K562 (cell line): Measurements from ENCODE around the gene XPO6. TPM values are rescaled to one million over a fixed set of nuclear protein-coding genes. Genes with fewer than 3 reads are reported as not detected.

Experiments used
- ATAC-seq: fragments of 200-7000 bp; cut with Tn5 transposase; 3 replicates; pipeline ENCODE4 v1.9.1; 2020; ENCODE audit warnings: moderate library complexity
- BruUV-seq: library from RNA; stranded (reverse); fragments of 400-500 nt; replicated peaks from 2 replicates; lab custom pipeline; 2021; lab: Mats Ljungman, UMichigan
- CTCF ChIA-PET: fragments of 300-600 bp; formaldehyde crosslinking; extraction: SDS; loops from one replicate; lab custom pipeline; 2021; ENCODE audit warnings: low intra/inter-chr PET ratio; lab: Yijun Ruan, JAX
- POLR2A ChIA-PET: fragments of 300-600, 350-650 bp; sonication (Branson Sonifier 250); formaldehyde crosslinking; extraction: SDS; loops from one replicate; lab custom pipeline; 2021; ENCODE audit warnings: antibody characterized with exemption, inconsistent platforms; lab: Yijun Ruan, JAX
- DNase-seq, 4 experiments: peaks; one replicate each; pipeline versions ENCODE4 v3.0.0 to v3.0.0-alpha.2; 2011 to 2018; ENCODE audit warnings: low spot score in 3 of 4, mixed read lengths in 3 of 4; ENCODE audit errors: extremely low read depth in 1 of 4
- FAIRE-seq: peaks from 2 replicates; lab custom pipeline; 2011; peaks lifted over from hg19 to GRCh38; lab: Jason Lieb, UNC
- H2AFZ ChIP-seq: 2 replicates; pipeline ENCODE4 v1.6.0; 2011; ENCODE audit warnings: low read depth, low read length, control low read depth, inconsistent platforms
- H3K27ac ChIP-seq: fragments of 200-600 bp; 3 replicates; pipeline ENCODE4 v1.8.0; 2011; ENCODE audit warnings: low read depth, mild to moderate bottlenecking, control low read depth, inconsistent platforms, low read length, moderate library complexity, mixed read lengths; ENCODE audit errors: extremely low read depth
- H3K27me3 ChIP-seq, 2 experiments: fragments of 300-600 bp in 1 of 2; 2 replicates in 1 of 2; 3 replicates in 1 of 2; pipeline versions ENCODE4 v1.6.0 to v1.8.0; 2011; ENCODE audit warnings: inconsistent platforms in 2 of 2, low read length in 2 of 2, mild to moderate bottlenecking in 1 of 2, mixed read lengths in 1 of 2, moderate library complexity in 1 of 2; ENCODE audit not compliant: control insufficient read depth in 2 of 2, insufficient read depth in 2 of 2
- H3K36me3 ChIP-seq: fragments of 300-600 bp; 3 replicates; pipeline ENCODE4 v1.8.0; 2011; ENCODE audit warnings: mild to moderate bottlenecking, low read length, inconsistent platforms; ENCODE audit not compliant: control insufficient read depth, insufficient read depth
- H3K4me1 ChIP-seq, 2 experiments: fragments of 200-600 bp in 1 of 2; replicated peaks in 1 of 2; 2 replicates in 1 of 2; 3 replicates in 1 of 2; pipeline versions ENCODE4 v1.5.1 to v1.8.0; 2011; ENCODE audit warnings: inconsistent platforms in 2 of 2, low read length in 2 of 2, mild to moderate bottlenecking in 1 of 2, mixed read lengths in 1 of 2, moderate library complexity in 1 of 2; ENCODE audit not compliant: control insufficient read depth in 2 of 2, insufficient read depth in 2 of 2
- H3K4me2 ChIP-seq: 2 replicates; pipeline ENCODE4 v1.6.1; 2011; ENCODE audit warnings: low read length, control low read depth, inconsistent platforms, mixed read lengths; ENCODE audit not compliant: insufficient read depth
- H3K4me3 ChIP-seq: fragments of 200-600 bp; sonication (generic), shearing (Covaris generic); 2 replicates; pipeline ENCODE4 v1.5.1; 2016; ENCODE audit warnings: control low read depth, inconsistent platforms
- H3K79me2 ChIP-seq: fragments of 200-600 bp; 3 replicates; pipeline ENCODE4 v1.8.0; 2011; ENCODE audit warnings: low read length, inconsistent platforms; ENCODE audit not compliant: control insufficient read depth, insufficient read depth
- H3K9ac ChIP-seq, 2 experiments: 2 replicates each; pipeline versions ENCODE4 v1.6.0 to v1.6.1; 2011; ENCODE audit warnings: low read depth in 2 of 2, low read length in 2 of 2, control low read depth in 1 of 2, inconsistent platforms in 1 of 2, mild to moderate bottlenecking in 1 of 2, mixed read lengths in 1 of 2; ENCODE audit not compliant: insufficient read depth in 1 of 2
- H3K9me1 ChIP-seq: one replicate; pipeline ENCODE4 v1.6.0; 2011; ENCODE audit warnings: inconsistent platforms, mild to moderate bottlenecking, low read length, moderate library complexity; ENCODE audit not compliant: control insufficient read depth, insufficient read depth
- H3K9me3 ChIP-seq: replicated peaks from 2 replicates; pipeline ENCODE4 v1.5.1; 2011; ENCODE audit warnings: low read depth, low read length, inconsistent platforms; ENCODE audit not compliant: control insufficient read depth, insufficient read depth
- H4K20me1 ChIP-seq: replicated peaks from 2 replicates; pipeline ENCODE4 v1.6.1; 2011; ENCODE audit warnings: low read length, inconsistent platforms, mixed read lengths; ENCODE audit not compliant: control insufficient read depth, insufficient read depth
- BCLAF1 ChIP-seq, 2 experiments: fragments of 450-650 bp in 1 of 2; IDR thresholded peaks; 2 replicates each; pipeline ENCODE4 v1.6.1; 2011 to 2017; ENCODE audit warnings: low read depth in 2 of 2, antibody characterized with exemption in 1 of 2, borderline replicate concordance in 1 of 2, low read length in 1 of 2, mild to moderate bottlenecking in 1 of 2, mixed read lengths in 1 of 2; ENCODE audit not compliant: control insufficient read depth in 1 of 2
- BCOR ChIP-seq: fragments of 450-650 bp; IDR thresholded peaks from 2 replicates; pipeline ENCODE4 v1.6.1; 2016
- CBX5 ChIP-seq: IDR thresholded peaks from 2 replicates; pipeline ENCODE4 v1.6.1; 2014; ENCODE audit warnings: low read depth, borderline replicate concordance
- ETS1 ChIP-seq: conservative IDR thresholded peaks from 2 replicates; pipeline ENCODE4 v1.6.1; 2011; ENCODE audit warnings: low read depth, mild to moderate bottlenecking, low read length; ENCODE audit not compliant: control insufficient read depth
- HDAC6 ChIP-seq: IDR thresholded peaks from 2 replicates; pipeline ENCODE4 v1.6.1; 2012; ENCODE audit warnings: low read depth, mild to moderate bottlenecking, control low read depth, inconsistent platforms, low read length, moderate library complexity
- ILF3 ChIP-seq: fragments of 450-650 bp; IDR thresholded peaks from 2 replicates; pipeline ENCODE4 v1.6.1; 2018; ENCODE audit warnings: antibody characterized with exemption, mild to moderate bottlenecking, moderate library complexity, borderline replicate concordance
- L3MBTL2 ChIP-seq: fragments of 450-650 bp; IDR thresholded peaks from 2 replicates; pipeline ENCODE4 v1.6.1; 2016; ENCODE audit warnings: mild to moderate bottlenecking, moderate library complexity
- PYGO2 ChIP-seq: fragments of 450-650 bp; IDR thresholded peaks from 2 replicates; pipeline ENCODE4 v1.6.1; 2016; ENCODE audit warnings: mild to moderate bottlenecking, missing genetic modification characterization, moderate library complexity, missing compliant biosample characterization
- RBM14 ChIP-seq: fragments of 200-400 bp; formaldehyde crosslinking; IDR thresholded peaks from 2 replicates; pipeline ENCODE4 v1.6.1; 2018; ENCODE audit warnings: low read depth, mild to moderate bottlenecking, low read length, moderate library complexity, borderline replicate concordance; ENCODE audit not compliant: insufficient read depth
- SMAD2 ChIP-seq: fragments of 150-350 bp; IDR thresholded peaks from 2 replicates; pipeline ENCODE4 v1.6.1; 2014; ENCODE audit warnings: low read depth, mild to moderate bottlenecking, low read length
- SNRNP70 ChIP-seq: fragments of 200-400 bp; formaldehyde crosslinking; optimal IDR thresholded peaks from 2 replicates; pipeline ENCODE3; 2017; ENCODE audit warnings: low read depth, low read length
- TCF15 ChIP-seq: fragments of 250-450 bp; sonication (Bioruptor Pico); IDR thresholded peaks from 2 replicates; pipeline ENCODE4 v1.8.0; 2022; ENCODE audit warnings: moderate library complexity, mild to moderate bottlenecking, inconsistent platforms
- ZNF395 ChIP-seq: fragments of 200-800 bp; sonication (Bioruptor generic); IDR thresholded peaks from 2 replicates; pipeline ENCODE4 v1.6.1; 2017; ENCODE audit warnings: missing genetic modification characterization, missing compliant biosample characterization
- ZNF655 ChIP-seq: fragments of 250-450 bp; sonication (Bioruptor Pico); IDR thresholded peaks from 2 replicates; pipeline ENCODE4 v1.5.0; 2021
- WGBS: fragments of 100-300 bp; shearing (Covaris generic); methylation state at CpG from one replicate; pipeline ENCODE4 v1.1.6; 2016; ENCODE audit warnings: low coverage, mixed read lengths; ENCODE audit not compliant: insufficient coverage; ENCODE audit errors: missing lambda C conversion rate; 5-methylcytosine and 5-hydroxymethylcytosine counted together
- in situ Hi-C: fragments of 300-500 bp; cut with MboI; formaldehyde crosslinking; loops from 4 replicates; pipeline ENCODE4 v1.15.0; 2018; ENCODE audit warnings: inconsistent platforms, mixed read lengths
- intact Hi-C: fragments of 100-400 bp; cut with micrococcal nuclease; formaldehyde crosslinking; loops from 2 replicates; pipeline ENCODE4 v1.14.2; 2022
- polyA plus RNA-seq, 8 experiments: library from polyadenylated mRNA; depleted of rRNA in 4 of 8; stranded (reverse) in 5 of 8; unstranded in 3 of 8; fragments of >200 nt; fragmentation: Nextera tagmentation in 2 of 8; fragmentation: Illumina TruSeq in 1 of 8; extraction: Ambion mirVana in 2 of 8; extraction: Trizol in 1 of 8; gene quantifications; 2 replicates each; pipeline versions ENCODE4 v1.2.1 to v1.2.3, GENCODE V29; 2011 to 2014; ENCODE audit warnings: inconsistent platforms in 1 of 8, missing spikeins in 1 of 8
- total RNA-seq, 7 experiments: library from RNA; depleted of rRNA in 6 of 7; stranded (reverse); fragments of >200 nt in 6 of 7; fragmentation: Illumina TruSeq in 2 of 7; extraction: Trizol in 2 of 7; gene quantifications; 2 replicates each; pipeline versions ENCODE4 v1.2.1 to v1.2.3, GENCODE V29; 2011 to 2021; ENCODE audit warnings: low replicate concordance in 1 of 7

The XPO6 gene
- total and polyA plus RNA-seq, 9 of the 15 experiments (the other 6 are each of a cell fraction or from before 2014, with no cell fraction given), result 11.2 to 196 (median 119) TPM

- TF ChIP-seq ETS1 (no peak), BCLAF1 (IDR thresholded peaks at IDR 0.05; ENCODE audit: borderline replicate concordance in 1 of 2, control insufficient read depth in 1 of 2, low read depth in 2 of 2, low read length in 1 of 2) (no peak), ZNF395 (no peak)
- TF ChIP-seq, all 486 proteins: peak for 0
These were observed 39.4 kb downstream of the XPO6 start (continued) for GRCh38 chr16:28172336-28172735.

- DNase-seq, result no peak
- no peaks in the 10 kb centered on the region for H3K9me1 ChIP-seq
- no peaks in the 10 kb centered on the region for H3K9me3 ChIP-seq
- H3K4me3 ChIP-seq, result no peak overlapping the region
- intact Hi-C loops (no loop called here), in situ Hi-C loops (no loop called here)
- peaks cover 91% of the 10 kb centered on the region for H3K36me3 ChIP-seq
- no peak overlapping the region for H2AFZ ChIP-seq
- no TSS peak for BruUV-seq
- H4K20me1 ChIP-seq, result no peaks in the 10 kb centered on the region
- H3K27ac ChIP-seq, result no peak overlapping the region
- H3K79me2 ChIP-seq, result peaks cover 21% of the 10 kb centered on the region
- 83% methylated on average over 2 of the region's 2 CpGs for WGBS
- no peaks in the 10 kb centered on the region for H3K4me1 ChIP-seq
- POLR2A ChIA-PET, result interaction anchor here (1.0 kb wide), 1 partner anchor 12 kb away, joined by 3 read pairs; no protein-coding TSS in a partner anchor
- no peak overlapping the region for H3K4me2 ChIP-seq
- FAIRE-seq, result no peak
- no peak for ATAC-seq
- CTCF ChIA-PET, result no interaction called here
- no peaks in the 10 kb centered on the region for H3K27me3 ChIP-seq
- H3K9ac ChIP-seq, result no peak overlapping the region
- TF ChIP-seq HDAC6 (no peak), RBM14 (no peak), TCF15 (CRISPR knock-in tag) (no peak), ILF3 (no peak), SMAD2 (no peak), ZNF655 (CRISPR knock-in tag) (no peak), BCOR (no peak), SNRNP70 (no peak), L3MBTL2 (no peak), CBX5 (no peak), PYGO2 (no peak)
These were observed 39.9 kb downstream of the XPO6 start for GRCh38 chr16:28171816-28172215.
